ENCODE measurements around the gene QKI. TPM values are rescaled to one million over a fixed set of nuclear protein-coding genes. Genes with fewer than 3 reads are reported as not detected.
"Not testable (repeated sequence)": the region's sequence is repeated elsewhere in the genome, so short reads cannot be mapped to it uniquely, and the experiment has no call there.

QKI gene
- polyA plus RNA-seq, 1 donor (not counting 4 experiments of a cell fraction or from before 2014, with no cell fraction given): 53.3 TPM

DNA sequence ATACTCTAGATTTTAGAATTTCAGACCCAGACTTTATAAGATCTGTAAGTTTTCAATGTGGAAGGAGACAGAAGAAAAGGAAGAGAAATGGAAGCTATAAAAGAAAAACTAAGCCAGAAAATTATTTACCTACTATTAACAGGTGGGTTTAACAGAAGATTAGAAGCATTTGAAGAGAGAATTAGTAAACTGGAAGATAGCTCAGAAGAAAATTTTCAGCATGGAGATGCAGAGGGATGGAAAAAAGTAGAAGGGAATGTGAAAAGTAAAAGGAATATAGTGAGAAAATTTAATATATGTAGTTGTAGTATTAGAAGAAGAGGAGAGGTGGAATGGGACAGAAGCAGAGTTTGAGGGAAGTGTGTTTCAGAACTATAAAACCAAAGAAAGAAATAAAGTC is 56.1 kb downstream of the QKI start:
- Histone ChIP-seq H3K27me3 (ENCODE audit: control insufficient read depth, extremely low read depth, insufficient read depth, low read length) (no peaks in the 10 kb centered on the region), H3K27ac (ENCODE audit: control insufficient read depth, insufficient read depth, low read length) (no peak overlapping the region), H3K9me3 (ENCODE audit: control insufficient read depth, low read depth, low read length) (no peaks in the 10 kb centered on the region), H3K4me1 (ENCODE audit: control insufficient read depth, extremely low read depth, insufficient read depth, low read length) (no peaks in the 10 kb centered on the region), H3K9me1 (ENCODE audit: control insufficient read depth, extremely low read depth, insufficient read depth, low read length) (no peaks in the 10 kb centered on the region), H3K4me3 (ENCODE audit: control insufficient read depth in 2 of 3, extremely low read depth in 1 of 3, insufficient read depth in 2 of 3, low read depth in 1 of 3, low read length in 3 of 3) (no peak overlapping the region), H3K36me3 (ENCODE audit: control insufficient read depth in 2 of 2, extremely low read depth in 1 of 2, insufficient read depth in 2 of 2, low read length in 2 of 2) (no peaks in the 10 kb centered on the region), H3K9ac (ENCODE audit: control insufficient read depth, extremely low read depth, insufficient read depth, low read length) (no peak overlapping the region), H4K20me1 (ENCODE audit: control insufficient read depth, extremely low read depth, insufficient read depth, low read length) (no peaks in the 10 kb centered on the region), H3K79me2 (ENCODE audit: control insufficient read depth, insufficient read depth, low read length) (peaks cover 89% of the 10 kb centered on the region), H3K4me2 (ENCODE audit: control insufficient read depth, extremely low read depth, insufficient read depth, low read depth, low read length) (no peak overlapping the region), H2AFZ (ENCODE audit: control insufficient read depth, low read length) (no peak overlapping the region)
- FAIRE-seq (no peak), DNase-seq (ENCODE audit: low read depth, low spot score) (no peak)
- TF ChIP-seq CTCF (optimal IDR thresholded peaks at IDR 0.05 in 1 of 3, IDR thresholded peaks at IDR 0.05 in 1 of 3, conservative IDR thresholded peaks at IDR 0.05 in 1 of 3; ENCODE audit: extremely low read depth in 1 of 3, insufficient read depth in 2 of 3, low read length in 3 of 3): no peak
- no peak for TF ChIP-seq EZH2 (IDR thresholded peaks at IDR 0.05; ENCODE audit: low read length)
- dilution Hi-C loops (cut with MboI; ENCODE audit: extremely low pct_ligation_motif_present, low sequenced_read_pairs): no loop called here

GRCh38 chr6:163474581-163474980 is 60.1 kb downstream of the QKI start:
- no peak for TF ChIP-seq EZH2 (IDR thresholded peaks at IDR 0.05; ENCODE audit: low read length)
- TF ChIP-seq CTCF (optimal IDR thresholded peaks at IDR 0.05 in 1 of 3, IDR thresholded peaks at IDR 0.05 in 1 of 3, conservative IDR thresholded peaks at IDR 0.05 in 1 of 3; ENCODE audit: extremely low read depth in 1 of 3, insufficient read depth in 2 of 3, low read length in 3 of 3): no peak

GRCh38 chr6:163476946-163477345 is 62.4 kb downstream of the QKI start:
- H3K27me3 ChIP-seq (ENCODE audit: control insufficient read depth, extremely low read depth, insufficient read depth, low read length); dilution Hi-C loops (cut with MboI; ENCODE audit: extremely low pct_ligation_motif_present, low sequenced_read_pairs); H3K9me1 ChIP-seq (ENCODE audit: control insufficient read depth, extremely low read depth, insufficient read depth, low read length); H2AFZ ChIP-seq (ENCODE audit: control insufficient read depth, low read length); DNase-seq (ENCODE audit: low read depth, low spot score); H3K36me3 ChIP-seq (ENCODE audit: control insufficient read depth in 2 of 2, extremely low read depth in 1 of 2, insufficient read depth in 2 of 2, low read length in 2 of 2); H3K9ac ChIP-seq (ENCODE audit: control insufficient read depth, extremely low read depth, insufficient read depth, low read length); FAIRE-seq; H3K4me1 ChIP-seq (ENCODE audit: control insufficient read depth, extremely low read depth, insufficient read depth, low read length); H4K20me1 ChIP-seq (ENCODE audit: control insufficient read depth, extremely low read depth, insufficient read depth, low read length); H3K4me2 ChIP-seq (ENCODE audit: control insufficient read depth, extremely low read depth, insufficient read depth, low read depth, low read length); H3K27ac ChIP-seq (ENCODE audit: control insufficient read depth, insufficient read depth, low read length); H3K4me3 ChIP-seq (ENCODE audit: control insufficient read depth in 2 of 3, extremely low read depth in 1 of 3, insufficient read depth in 2 of 3, low read depth in 1 of 3, low read length in 3 of 3); H3K9me3 ChIP-seq (ENCODE audit: control insufficient read depth, low read depth, low read length): not testable (repeated sequence)
- peaks cover 83% of the 10 kb centered on the region for H3K79me2 ChIP-seq (ENCODE audit: control insufficient read depth, insufficient read depth, low read length)

More at GRCh38 chr6:163474581-163474980, 60.1 kb downstream of the QKI start:
- Histone ChIP-seq H2AFZ (ENCODE audit: control insufficient read depth, low read length) (no peak overlapping the region), H3K79me2 (ENCODE audit: control insufficient read depth, insufficient read depth, low read length) (peaks cover 89% of the 10 kb centered on the region), H4K20me1 (ENCODE audit: control insufficient read depth, extremely low read depth, insufficient read depth, low read length) (no peaks in the 10 kb centered on the region), H3K9ac (ENCODE audit: control insufficient read depth, extremely low read depth, insufficient read depth, low read length) (no peak overlapping the region), H3K4me1 (ENCODE audit: control insufficient read depth, extremely low read depth, insufficient read depth, low read length) (no peaks in the 10 kb centered on the region), H3K9me3 (ENCODE audit: control insufficient read depth, low read depth, low read length) (no peaks in the 10 kb centered on the region), H3K9me1 (ENCODE audit: control insufficient read depth, extremely low read depth, insufficient read depth, low read length) (no peaks in the 10 kb centered on the region), H3K4me3 (ENCODE audit: control insufficient read depth in 2 of 3, extremely low read depth in 1 of 3, insufficient read depth in 2 of 3, low read depth in 1 of 3, low read length in 3 of 3) (no peak overlapping the region), H3K27me3 (ENCODE audit: control insufficient read depth, extremely low read depth, insufficient read depth, low read length) (no peaks in the 10 kb centered on the region), H3K27ac (ENCODE audit: control insufficient read depth, insufficient read depth, low read length) (no peak overlapping the region), H3K36me3 (ENCODE audit: control insufficient read depth in 2 of 2, extremely low read depth in 1 of 2, insufficient read depth in 2 of 2, low read length in 2 of 2) (peaks cover 0 to 3% of the 10 kb centered on the region in 2 experiments), H3K4me2 (ENCODE audit: control insufficient read depth, extremely low read depth, insufficient read depth, low read depth, low read length) (no peak overlapping the region)
- dilution Hi-C loops (cut with MboI; ENCODE audit: extremely low pct_ligation_motif_present, low sequenced_read_pairs): no loop called here
- FAIRE-seq (no peak), DNase-seq (ENCODE audit: low read depth, low spot score) (no peak)

All from keratinocyte (primary cell).